ENCODE results near the gene RIT2.

The RIT2 gene

GRCh38 chr18:43001821-43002220 is 113.7 kb downstream of the RIT2 start:
- TF ChIP-seq, protein P1, sequence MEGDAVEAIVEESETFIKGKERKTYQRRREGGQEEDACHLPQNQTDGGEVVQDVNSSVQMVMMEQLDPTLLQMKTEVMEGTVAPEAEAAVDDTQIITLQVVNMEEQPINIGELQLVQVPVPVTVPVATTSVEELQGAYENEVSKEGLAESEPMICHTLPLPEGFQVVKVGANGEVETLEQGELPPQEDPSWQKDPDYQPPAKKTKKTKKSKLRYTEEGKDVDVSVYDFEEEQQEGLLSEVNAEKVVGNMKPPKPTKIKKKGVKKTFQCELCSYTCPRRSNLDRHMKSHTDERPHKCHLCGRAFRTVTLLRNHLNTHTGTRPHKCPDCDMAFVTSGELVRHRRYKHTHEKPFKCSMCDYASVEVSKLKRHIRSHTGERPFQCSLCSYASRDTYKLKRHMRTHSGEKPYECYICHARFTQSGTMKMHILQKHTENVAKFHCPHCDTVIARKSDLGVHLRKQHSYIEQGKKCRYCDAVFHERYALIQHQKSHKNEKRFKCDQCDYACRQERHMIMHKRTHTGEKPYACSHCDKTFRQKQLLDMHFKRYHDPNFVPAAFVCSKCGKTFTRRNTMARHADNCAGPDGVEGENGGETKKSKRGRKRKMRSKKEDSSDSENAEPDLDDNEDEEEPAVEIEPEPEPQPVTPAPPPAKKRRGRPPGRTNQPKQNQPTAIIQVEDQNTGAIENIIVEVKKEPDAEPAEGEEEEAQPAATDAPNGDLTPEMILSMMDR (IDR thresholded peaks at IDR 0.05; ENCODE audit: low read depth, low read length): no peak
- TF ChIP-seq EZH2phosphoT487 (IDR thresholded peaks at IDR 0.05; ENCODE audit: low read depth): no peak
- peaks cover 9% of the 10 kb centered on the region for H3K4me1 ChIP-seq (ENCODE audit: low read length)
- no peaks in the 10 kb centered on the region for H3K9me3 ChIP-seq (ENCODE audit: insufficient read depth, low read length)
- no peak overlapping the region for H2AFZ ChIP-seq (ENCODE audit: low read depth, low read length)
- no peak overlapping the region for H3K27ac ChIP-seq (ENCODE audit: low read length)
- H3K4me2 ChIP-seq (ENCODE audit: low read length): no peak overlapping the region
- H3K9ac ChIP-seq (ENCODE audit: low read length): no peak overlapping the region
- no peaks in the 10 kb centered on the region for H3K27me3 ChIP-seq (ENCODE audit: low read depth, low read length)
- H4K20me1 ChIP-seq (ENCODE audit: insufficient read depth, low read length): no peaks in the 10 kb centered on the region
- no peak overlapping the region for H3K4me3 ChIP-seq (ENCODE audit: low read length)
- H3K79me2 ChIP-seq (ENCODE audit: low read length): no peaks in the 10 kb centered on the region
- no peaks in the 10 kb centered on the region for H3K36me3 ChIP-seq (replicated peaks; ENCODE audit: low read depth, low read length)

GRCh38 chr18:42996824-42997223 is 118.7 kb downstream of the RIT2 start:
- no peak overlapping the region for H3K4me2 ChIP-seq (ENCODE audit: low read length)
- no peak overlapping the region for H2AFZ ChIP-seq (ENCODE audit: low read depth, low read length)
- H4K20me1 ChIP-seq (ENCODE audit: insufficient read depth, low read length): no peaks in the 10 kb centered on the region
- no peaks in the 10 kb centered on the region for H3K27me3 ChIP-seq (ENCODE audit: low read depth, low read length)
- TF ChIP-seq, protein P1 (IDR thresholded peaks at IDR 0.05; ENCODE audit: low read depth, low read length): no peak
- TF ChIP-seq EZH2phosphoT487 (IDR thresholded peaks at IDR 0.05; ENCODE audit: low read depth): no peak
- no peaks in the 10 kb centered on the region for H3K79me2 ChIP-seq (ENCODE audit: low read length)
- H3K4me1 ChIP-seq (ENCODE audit: low read length): no peaks in the 10 kb centered on the region
- no peak overlapping the region for H3K27ac ChIP-seq (ENCODE audit: low read length)
- H3K9ac ChIP-seq (ENCODE audit: low read length): no peak overlapping the region
- H3K36me3 ChIP-seq (replicated peaks; ENCODE audit: low read depth, low read length): no peaks in the 10 kb centered on the region
- no peaks in the 10 kb centered on the region for H3K9me3 ChIP-seq (ENCODE audit: insufficient read depth, low read length)
- H3K4me3 ChIP-seq (ENCODE audit: low read length): no peak overlapping the region

DNA sequence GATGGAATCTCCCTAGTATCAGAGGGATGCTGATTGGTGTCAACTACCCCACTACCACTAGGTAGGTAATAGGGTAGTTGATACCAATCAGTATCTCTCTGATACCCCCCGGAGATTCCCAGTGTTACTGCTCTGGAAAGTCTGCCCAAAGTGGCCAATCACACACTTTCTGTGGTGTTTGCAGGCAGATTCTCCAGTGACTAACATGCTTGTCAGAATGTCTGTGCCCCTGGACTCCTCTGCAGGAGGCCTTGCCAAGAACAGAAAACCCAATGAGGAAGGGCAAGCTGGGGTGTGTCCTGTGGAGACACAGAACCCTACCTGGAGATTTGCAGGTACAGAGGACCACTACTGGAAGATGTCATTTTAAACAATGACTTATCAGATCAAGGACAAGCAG is 135.1 kb downstream of the RIT2 start:
- Histone ChIP-seq H4K20me1 (ENCODE audit: insufficient read depth, low read length) (no peaks in the 10 kb centered on the region), H3K9ac (ENCODE audit: low read length) (no peak overlapping the region), H3K27me3 (ENCODE audit: low read depth, low read length) (no peaks in the 10 kb centered on the region), H2AFZ (ENCODE audit: low read depth, low read length) (no peak overlapping the region), H3K4me3 (ENCODE audit: low read length) (no peak overlapping the region), H3K79me2 (ENCODE audit: low read length) (no peaks in the 10 kb centered on the region), H3K36me3 (replicated peaks; ENCODE audit: low read depth, low read length) (peaks cover 9% of the 10 kb centered on the region), H3K4me1 (ENCODE audit: low read length) (peaks cover 42% of the 10 kb centered on the region), H3K9me3 (ENCODE audit: insufficient read depth, low read length) (no peaks in the 10 kb centered on the region), H3K27ac (ENCODE audit: low read length) (no peak overlapping the region), H3K4me2 (ENCODE audit: low read length) (no peak overlapping the region)
- no peak for TF ChIP-seq EZH2phosphoT487 (IDR thresholded peaks at IDR 0.05; ENCODE audit: low read depth)
- TF ChIP-seq, protein P1 (IDR thresholded peaks at IDR 0.05; ENCODE audit: low read depth, low read length): no peak

DNA sequence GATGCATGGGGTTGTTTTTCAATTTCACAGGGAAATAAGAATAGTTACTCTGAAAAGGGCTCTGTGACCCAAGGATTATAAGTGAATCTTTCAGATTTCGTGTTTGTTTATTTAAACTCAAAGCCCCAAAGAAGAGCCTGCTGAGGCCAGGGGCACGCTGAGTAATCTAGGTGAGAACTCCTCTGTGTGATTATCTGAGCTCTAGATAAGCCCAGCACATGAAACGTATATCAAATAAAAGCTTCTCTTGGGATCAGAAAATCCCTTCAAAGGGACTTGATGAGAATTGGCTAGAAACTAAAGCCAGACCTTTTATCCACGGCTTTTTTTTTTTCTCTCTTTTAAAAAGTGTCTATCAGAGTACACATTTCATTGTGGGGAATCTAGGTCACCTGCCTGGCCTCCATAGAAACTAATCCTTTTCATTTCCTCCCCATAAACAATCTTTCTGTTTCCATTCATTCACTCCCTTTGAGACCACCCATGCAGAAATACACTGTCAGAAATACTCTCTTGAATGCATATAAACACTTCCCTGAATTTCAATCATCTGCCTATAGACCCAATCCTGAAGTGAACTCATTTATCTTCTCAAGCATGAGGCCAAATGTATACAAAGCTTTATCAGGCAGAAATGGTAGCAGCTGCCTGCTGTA is 137.4 kb downstream of the RIT2 start:
- Histone ChIP-seq H3K27me3 (ENCODE audit: low read depth, low read length) (no peaks in the 10 kb centered on the region), H4K20me1 (ENCODE audit: insufficient read depth, low read length) (no peaks in the 10 kb centered on the region), H3K27ac (ENCODE audit: low read length) (peak overlapping the region; percentile 77), H2AFZ (ENCODE audit: low read depth, low read length) (peak overlapping the region; percentile 33), H3K79me2 (ENCODE audit: low read length) (no peaks in the 10 kb centered on the region), H3K4me3 (ENCODE audit: low read length) (peak overlapping the region; percentile 30), H3K9me3 (ENCODE audit: insufficient read depth, low read length) (no peaks in the 10 kb centered on the region), H3K4me2 (ENCODE audit: low read length) (peak overlapping the region; percentile 74), H3K4me1 (ENCODE audit: low read length) (peaks cover 54% of the 10 kb centered on the region), H3K36me3 (replicated peaks; ENCODE audit: low read depth, low read length) (peaks cover 18% of the 10 kb centered on the region), H3K9ac (ENCODE audit: low read length) (peak overlapping the region; percentile 40)
- TF ChIP-seq, protein P1 (IDR thresholded peaks at IDR 0.05; ENCODE audit: low read depth, low read length): no peak
- TF ChIP-seq EZH2phosphoT487 (IDR thresholded peaks at IDR 0.05; ENCODE audit: low read depth): no peak

All from OCI-LY3 (cell line).